Measurements from ENCODE around the gene DKC1.

Gene DKC1

DNA sequence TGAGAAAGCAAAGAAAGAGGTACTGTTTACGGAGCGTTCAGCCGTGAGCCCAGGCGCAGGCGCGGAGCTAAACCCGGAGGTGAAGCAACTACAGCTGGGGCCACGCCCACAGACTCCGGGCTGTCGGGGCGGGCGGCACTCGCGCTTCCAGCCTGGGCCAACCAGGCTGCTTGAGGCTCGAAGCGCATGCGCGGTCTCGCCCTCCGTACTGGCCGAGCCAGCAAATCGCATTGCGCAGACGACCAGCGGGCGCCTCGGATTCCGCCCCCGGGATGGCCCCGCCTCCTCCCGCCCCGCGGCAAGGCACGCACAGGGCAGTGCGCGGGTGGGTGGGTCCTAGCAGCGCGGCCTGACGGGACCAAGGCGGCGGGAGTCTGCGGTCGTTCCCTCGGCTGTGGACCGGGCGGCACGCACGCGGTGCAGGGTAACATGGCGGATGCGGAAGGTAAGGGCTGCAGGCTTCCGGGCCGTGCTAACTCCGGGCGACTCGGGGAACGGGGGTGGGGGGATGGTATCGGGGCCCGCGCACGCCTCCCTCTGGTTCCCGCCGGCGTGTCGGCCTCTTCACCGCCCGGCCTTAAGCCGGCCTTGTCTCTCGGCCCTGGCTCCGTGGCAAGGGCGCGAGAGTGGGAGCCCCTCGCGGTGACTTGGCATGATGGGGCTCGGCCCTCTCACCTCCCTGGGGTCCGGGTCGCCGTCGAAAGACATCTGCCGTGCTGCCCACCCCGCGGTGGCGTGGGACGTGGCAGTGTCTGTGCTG is at the start of gene DKC1:
DKC1 (plus strand) TSS at position 328 of the 760 bp plus-strand sequence; CDS start at position 430, 102 bp downstream.
- no peaks in the 10 kb centered on the region for H3K27me3 ChIP-seq (ENCODE audit: control insufficient read depth, insufficient read depth, low read length)
- no peaks in the 10 kb centered on the region for H3K36me3 ChIP-seq (ENCODE audit: control insufficient read depth, insufficient read depth, low read length)

GRCh38 chrX:154714925-154715324 is 47.7 kb upstream of the DKC1 start:
- no peak overlapping the region for H3K4me3 ChIP-seq (ENCODE audit: low read length)
- H3K9me3 ChIP-seq (ENCODE audit: control insufficient read depth, low read length): no peaks in the 10 kb centered on the region
- no peaks in the 10 kb centered on the region for H3K36me3 ChIP-seq (ENCODE audit: control insufficient read depth, insufficient read depth, low read length)
- H3K4me1 ChIP-seq (ENCODE audit: control insufficient read depth, insufficient read depth, low read length): peaks cover 4% of the 10 kb centered on the region
- H3K27me3 ChIP-seq (ENCODE audit: control insufficient read depth, insufficient read depth, low read length): no peaks in the 10 kb centered on the region
- no peak overlapping the region for H3K9ac ChIP-seq (ENCODE audit: low read length)

More for the DNA sequence above, at the start of gene DKC1:
- Histone ChIP-seq H3K9me3 (ENCODE audit: control insufficient read depth, low read length) (no peaks in the 10 kb centered on the region), H3K4me3 (ENCODE audit: low read length) (peak within 1 kb of the TSS; percentile 46), H3K4me1 (ENCODE audit: control insufficient read depth, insufficient read depth, low read length) (no peaks in the 10 kb centered on the region), H3K9ac (ENCODE audit: low read length) (peak within 1 kb of the TSS; percentile 57)

- H3K27me3 ChIP-seq (ENCODE audit: control insufficient read depth, insufficient read depth, low read length): no peaks in the 10 kb centered on the region
- no peak overlapping the region for H3K4me3 ChIP-seq (ENCODE audit: low read length)
- H3K36me3 ChIP-seq (ENCODE audit: control insufficient read depth, insufficient read depth, low read length): no peaks in the 10 kb centered on the region
- no peaks in the 10 kb centered on the region for H3K9me3 ChIP-seq (ENCODE audit: control insufficient read depth, low read length)
- H3K4me1 ChIP-seq (ENCODE audit: control insufficient read depth, insufficient read depth, low read length): peaks cover 4% of the 10 kb centered on the region
- H3K9ac ChIP-seq (ENCODE audit: low read length): no peak overlapping the region
Observed at GRCh38 chrX:154715825-154716224, 46.8 kb upstream of the DKC1 start.

DNA sequence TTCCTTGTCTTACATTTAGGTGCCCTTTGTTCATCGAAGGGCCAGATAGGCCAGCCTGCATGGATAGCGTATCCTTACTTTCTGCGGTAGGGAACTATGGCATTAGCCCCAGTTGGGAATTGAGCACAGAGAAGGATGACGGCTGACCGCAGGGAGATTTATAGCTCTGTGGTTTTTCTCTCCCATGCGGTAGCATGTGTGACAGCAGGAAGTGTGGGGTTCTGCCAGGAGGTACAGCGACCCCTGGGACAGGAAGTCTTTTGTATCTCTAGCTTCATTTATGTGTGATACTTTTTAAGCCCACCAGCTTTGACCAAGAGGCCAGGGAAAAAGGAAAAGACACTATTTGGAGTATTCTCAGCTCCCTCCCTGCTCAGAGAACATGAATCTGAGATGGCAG is 44.8 kb upstream of the DKC1 start:
- Histone ChIP-seq H3K9ac (ENCODE audit: low read length) (no peak overlapping the region), H3K36me3 (ENCODE audit: control insufficient read depth, insufficient read depth, low read length) (no peaks in the 10 kb centered on the region), H3K4me1 (ENCODE audit: control insufficient read depth, insufficient read depth, low read length) (peaks cover 4% of the 10 kb centered on the region), H3K4me3 (ENCODE audit: low read length) (no peak overlapping the region), H3K9me3 (ENCODE audit: control insufficient read depth, low read length) (no peaks in the 10 kb centered on the region), H3K27me3 (ENCODE audit: control insufficient read depth, insufficient read depth, low read length) (no peaks in the 10 kb centered on the region)

- H3K4me1 ChIP-seq (ENCODE audit: control insufficient read depth, insufficient read depth, low read length): peaks cover 4% of the 10 kb centered on the region
- H3K27me3 ChIP-seq (ENCODE audit: control insufficient read depth, insufficient read depth, low read length): no peaks in the 10 kb centered on the region
- H3K9ac ChIP-seq (ENCODE audit: low read length): no peak overlapping the region
- no peak overlapping the region for H3K4me3 ChIP-seq (ENCODE audit: low read length)
- H3K9me3 ChIP-seq (ENCODE audit: control insufficient read depth, low read length): no peaks in the 10 kb centered on the region
- no peaks in the 10 kb centered on the region for H3K36me3 ChIP-seq (ENCODE audit: control insufficient read depth, insufficient read depth, low read length)
Observed at GRCh38 chrX:154718616-154719015, 44.0 kb upstream of the DKC1 start.

GRCh38 chrX:154719132-154719675 is 43.5 kb upstream of the DKC1 start:
- H3K27me3 ChIP-seq (ENCODE audit: control insufficient read depth, insufficient read depth, low read length): no peaks in the 10 kb centered on the region
- H3K9ac ChIP-seq (ENCODE audit: low read length): no peak overlapping the region
- H3K4me3 ChIP-seq (ENCODE audit: low read length): no peak overlapping the region
- no peaks in the 10 kb centered on the region for H3K9me3 ChIP-seq (ENCODE audit: control insufficient read depth, low read length)
- no peaks in the 10 kb centered on the region for H3K36me3 ChIP-seq (ENCODE audit: control insufficient read depth, insufficient read depth, low read length)
- H3K4me1 ChIP-seq (ENCODE audit: control insufficient read depth, insufficient read depth, low read length): peaks cover 4% of the 10 kb centered on the region

DNA sequence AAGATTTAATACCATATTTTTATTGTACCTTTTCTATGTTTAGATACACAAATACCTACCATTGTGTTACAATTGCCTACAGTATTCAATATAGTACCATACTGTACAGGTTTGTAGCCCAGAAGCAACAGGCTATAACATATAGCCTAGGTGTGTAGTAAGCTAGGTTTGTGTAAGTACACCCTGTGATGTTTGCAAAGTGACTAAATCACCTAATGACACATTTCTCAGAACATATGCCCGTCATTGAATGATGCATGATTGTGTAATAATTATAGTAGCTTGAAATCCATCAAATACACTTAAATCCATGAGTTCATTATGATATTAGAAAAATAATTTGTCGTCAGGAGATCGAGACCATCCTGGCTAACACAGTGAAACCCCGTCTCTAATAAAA is 42.6 kb upstream of the DKC1 start:
- Histone ChIP-seq H3K4me3 (ENCODE audit: low read length) (no peak overlapping the region), H3K4me1 (ENCODE audit: control insufficient read depth, insufficient read depth, low read length) (peaks cover 4% of the 10 kb centered on the region), H3K27me3 (ENCODE audit: control insufficient read depth, insufficient read depth, low read length) (no peaks in the 10 kb centered on the region), H3K9me3 (ENCODE audit: control insufficient read depth, low read length) (no peaks in the 10 kb centered on the region), H3K36me3 (ENCODE audit: control insufficient read depth, insufficient read depth, low read length) (no peaks in the 10 kb centered on the region), H3K9ac (ENCODE audit: low read length) (no peak overlapping the region)

DNA sequence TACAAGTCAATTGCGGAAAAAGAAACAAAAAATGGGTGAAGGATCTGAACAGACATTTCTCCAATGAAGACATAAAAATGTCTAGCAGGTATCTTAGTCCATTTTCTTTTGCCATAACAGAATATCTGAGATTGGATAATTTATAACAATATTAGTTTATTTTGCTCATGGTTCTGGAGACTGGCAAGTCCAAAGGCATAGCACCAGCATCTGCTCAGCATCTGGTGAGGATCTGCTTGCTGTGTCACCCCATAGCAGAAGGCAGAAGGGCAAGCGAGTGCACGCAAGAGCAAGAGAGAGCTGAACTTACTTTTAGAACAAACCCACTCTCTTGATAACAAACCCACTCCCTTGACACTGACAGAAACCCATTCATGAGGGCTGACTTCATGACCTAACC is 41.5 kb upstream of the DKC1 start:
- Histone ChIP-seq H3K4me1 (ENCODE audit: control insufficient read depth, insufficient read depth, low read length) (peaks cover 4% of the 10 kb centered on the region), H3K36me3 (ENCODE audit: control insufficient read depth, insufficient read depth, low read length) (no peaks in the 10 kb centered on the region), H3K9ac (ENCODE audit: low read length) (no peak overlapping the region), H3K27me3 (ENCODE audit: control insufficient read depth, insufficient read depth, low read length) (no peaks in the 10 kb centered on the region), H3K4me3 (ENCODE audit: low read length) (no peak overlapping the region), H3K9me3 (ENCODE audit: control insufficient read depth, low read length) (no peaks in the 10 kb centered on the region)

- no peaks in the 10 kb centered on the region for H3K4me1 ChIP-seq (ENCODE audit: control insufficient read depth, insufficient read depth, low read length)
- no peak overlapping the region for H3K4me3 ChIP-seq (ENCODE audit: low read length)
- no peaks in the 10 kb centered on the region for H3K9me3 ChIP-seq (ENCODE audit: control insufficient read depth, low read length)
- no peak overlapping the region for H3K9ac ChIP-seq (ENCODE audit: low read length)
- no peaks in the 10 kb centered on the region for H3K36me3 ChIP-seq (ENCODE audit: control insufficient read depth, insufficient read depth, low read length)
- no peaks in the 10 kb centered on the region for H3K27me3 ChIP-seq (ENCODE audit: control insufficient read depth, insufficient read depth, low read length)
Observed at GRCh38 chrX:154724993-154725756, 37.5 kb upstream of the DKC1 start.

DNA sequence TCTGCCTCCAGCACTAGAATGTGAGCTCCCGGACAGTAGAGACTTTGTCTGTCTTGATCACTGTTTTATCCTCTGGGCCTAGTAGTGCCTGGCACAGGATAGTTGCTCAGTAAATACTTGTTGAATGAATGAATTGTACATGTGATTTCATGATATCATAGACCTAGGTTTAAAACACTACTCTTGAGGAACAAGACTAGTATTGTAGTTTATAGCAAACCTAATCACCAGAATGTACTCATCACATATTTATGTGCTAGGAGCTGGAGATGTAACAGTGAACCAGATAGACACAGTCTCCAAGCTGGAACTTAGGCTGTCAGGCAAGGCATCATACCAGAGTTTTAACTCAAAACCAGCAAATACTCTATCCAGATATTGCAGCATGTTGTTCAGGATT is 35.2 kb upstream of the DKC1 start:
- no peaks in the 10 kb centered on the region for H3K9me3 ChIP-seq (ENCODE audit: control insufficient read depth, low read length)
- H3K27me3 ChIP-seq (ENCODE audit: control insufficient read depth, insufficient read depth, low read length): no peaks in the 10 kb centered on the region
- no peak overlapping the region for H3K9ac ChIP-seq (ENCODE audit: low read length)
- no peak overlapping the region for H3K4me3 ChIP-seq (ENCODE audit: low read length)
- H3K4me1 ChIP-seq (ENCODE audit: control insufficient read depth, insufficient read depth, low read length): peaks cover 7% of the 10 kb centered on the region
- no peaks in the 10 kb centered on the region for H3K36me3 ChIP-seq (ENCODE audit: control insufficient read depth, insufficient read depth, low read length)

GRCh38 chrX:154727871-154728270 is 34.8 kb upstream of the DKC1 start:
- H3K4me3 ChIP-seq (ENCODE audit: low read length): no peak overlapping the region
- peaks cover 7% of the 10 kb centered on the region for H3K4me1 ChIP-seq (ENCODE audit: control insufficient read depth, insufficient read depth, low read length)
- H3K9me3 ChIP-seq (ENCODE audit: control insufficient read depth, low read length): no peaks in the 10 kb centered on the region

More at GRCh38 chrX:154727871-154728270, 34.8 kb upstream of the DKC1 start:
- H3K9ac ChIP-seq (ENCODE audit: low read length): no peak overlapping the region
- H3K27me3 ChIP-seq (ENCODE audit: control insufficient read depth, insufficient read depth, low read length): no peaks in the 10 kb centered on the region
- H3K36me3 ChIP-seq (ENCODE audit: control insufficient read depth, insufficient read depth, low read length): no peaks in the 10 kb centered on the region

Data from mucosa of stomach (tissue), 1 donor.